ENCODE measurements around the gene CAP2. TPM values are rescaled to one million over a fixed set of nuclear protein-coding genes. Genes with fewer than 3 reads are reported as not detected.

CAP2 gene
- total RNA-seq, 2 experiments from 2014 or later = not detected

DNA sequence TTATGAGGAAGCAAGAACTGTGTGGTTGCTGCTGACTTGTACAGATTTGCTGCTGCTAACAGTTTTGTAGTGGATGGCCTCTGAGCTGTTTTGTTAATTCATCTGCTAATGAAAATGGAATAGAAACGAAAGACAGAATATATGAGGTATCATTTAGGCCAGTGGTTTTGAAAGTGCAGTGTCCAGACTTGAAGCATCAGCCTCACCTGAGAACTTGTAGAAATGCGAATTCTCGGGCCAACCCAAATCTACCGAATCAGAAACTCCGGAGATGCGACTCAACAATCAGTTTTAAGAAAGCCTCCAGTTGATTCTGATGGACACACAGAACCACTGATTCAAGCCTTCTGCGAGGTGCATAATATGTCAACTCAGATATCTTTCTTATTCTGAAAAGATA lies 62.5 kb downstream of the CAP2 start:
- no peaks in the 10 kb centered on the region for H3K36me3 Mint-ChIP-seq (ENCODE audit: low read depth)
- H3K4me1 Mint-ChIP-seq (ENCODE audit: low read depth) = no peaks in the 10 kb centered on the region
- DNase-seq (no peak), ATAC-seq (no peak)
- H3K27me3 Mint-ChIP-seq = peaks cover 12% of the 10 kb centered on the region
- ChIA-PET CTCF (no interaction called here), POLR2A (no interaction called here)
- TF ChIP-seq CTCF (IDR thresholded peaks at IDR 0.05) = no peak
- no peaks in the 10 kb centered on the region for H3K9me3 Mint-ChIP-seq
- intact Hi-C loops (cut with micrococcal nuclease) = no loop called here
- H3K27ac Mint-ChIP-seq = no peak overlapping the region
- no peak overlapping the region for H3K4me3 Mint-ChIP-seq

- peaks cover 12% of the 10 kb centered on the region for H3K27me3 Mint-ChIP-seq
- no peaks in the 10 kb centered on the region for H3K4me1 Mint-ChIP-seq (ENCODE audit: low read depth)
- H3K36me3 Mint-ChIP-seq (ENCODE audit: low read depth) = no peaks in the 10 kb centered on the region
- no peaks in the 10 kb centered on the region for H3K9me3 Mint-ChIP-seq
- no peak overlapping the region for H3K4me3 Mint-ChIP-seq
- intact Hi-C loops (cut with micrococcal nuclease) = no loop called here
- no peak overlapping the region for H3K27ac Mint-ChIP-seq
- no peak for ATAC-seq
- TF ChIP-seq CTCF (IDR thresholded peaks at IDR 0.05) = no peak
- CTCF ChIA-PET = no interaction called here
- no peak for DNase-seq
- POLR2A ChIA-PET = no interaction called here
Measured at GRCh38 chr6:17456711-17457110, 63.3 kb downstream of the CAP2 start.

GRCh38 chr6:17457405-17457804 lies 64.0 kb downstream of the CAP2 start:
- Mint-ChIP-seq H3K36me3 (ENCODE audit: low read depth) (no peaks in the 10 kb centered on the region), H3K27ac (no peak overlapping the region), H3K4me1 (ENCODE audit: low read depth) (no peaks in the 10 kb centered on the region), H3K9me3 (no peaks in the 10 kb centered on the region), H3K4me3 (no peak overlapping the region), H3K27me3 (peaks cover 12% of the 10 kb centered on the region)
- intact Hi-C loops (cut with micrococcal nuclease) = no loop called here
- CTCF ChIA-PET = no interaction called here
- POLR2A ChIA-PET = no interaction called here
- ATAC-seq = no peak
- no peak for DNase-seq
- TF ChIP-seq CTCF (IDR thresholded peaks at IDR 0.05) = no peak

DNA sequence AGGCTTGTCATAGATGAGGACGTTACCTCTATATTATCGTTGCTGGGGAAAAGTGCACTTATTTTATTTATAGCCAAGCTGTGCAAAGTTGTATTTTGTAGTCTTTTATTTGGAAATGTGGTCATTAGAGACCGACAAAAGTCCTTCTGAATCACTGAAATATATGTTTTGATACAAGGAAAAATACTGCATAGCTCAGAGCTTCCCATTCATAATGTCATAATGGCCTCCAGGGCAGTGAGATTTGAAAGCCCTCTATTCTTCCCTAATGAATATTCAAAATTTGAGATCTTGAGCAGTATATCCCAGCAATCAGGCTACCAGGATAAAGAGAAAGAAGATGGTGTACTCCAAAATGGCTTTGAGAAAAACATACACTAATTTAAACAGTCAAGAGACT lies 64.6 kb downstream of the CAP2 start:
- CTCF ChIA-PET = no interaction called here
- H3K9me3 Mint-ChIP-seq = no peaks in the 10 kb centered on the region
- POLR2A ChIA-PET = no interaction called here
- intact Hi-C loops (cut with micrococcal nuclease) = no loop called here
- no peak for TF ChIP-seq CTCF (IDR thresholded peaks at IDR 0.05)
- H3K4me1 Mint-ChIP-seq (ENCODE audit: low read depth) = no peaks in the 10 kb centered on the region
- no peaks in the 10 kb centered on the region for H3K36me3 Mint-ChIP-seq (ENCODE audit: low read depth)
- no peak for DNase-seq
- H3K27me3 Mint-ChIP-seq = peaks cover 12% of the 10 kb centered on the region
- H3K27ac Mint-ChIP-seq = no peak overlapping the region
- no peak for ATAC-seq
- no peak overlapping the region for H3K4me3 Mint-ChIP-seq

GRCh38 chr6:17458966-17459365 lies 65.6 kb downstream of the CAP2 start:
- ATAC-seq (no peak), DNase-seq (no peak)
- H3K27me3 Mint-ChIP-seq = peaks cover 12% of the 10 kb centered on the region
- no peaks in the 10 kb centered on the region for H3K4me1 Mint-ChIP-seq (ENCODE audit: low read depth)
- no peak overlapping the region for H3K4me3 Mint-ChIP-seq
- ChIA-PET POLR2A (no interaction called here), CTCF (no interaction called here)
- TF ChIP-seq CTCF (IDR thresholded peaks at IDR 0.05) = no peak
- no peak overlapping the region for H3K27ac Mint-ChIP-seq
- intact Hi-C loops (cut with micrococcal nuclease) = no loop called here
- no peaks in the 10 kb centered on the region for H3K9me3 Mint-ChIP-seq
- no peaks in the 10 kb centered on the region for H3K36me3 Mint-ChIP-seq (ENCODE audit: low read depth)
